H9 (cell line): ENCODE measurements around the gene IGSF5. TPM values are rescaled to one million over a fixed set of nuclear protein-coding genes. Genes with fewer than 3 reads are reported as not detected.

Experiments used
- DNase-seq: peaks from one replicate; pipeline ENCODE4 v3.0.0-alpha.2; 2017
- H2AFZ ChIP-seq: one replicate; pipeline ENCODE4 v1.6.1; 2013; ENCODE audit warnings: mild to moderate bottlenecking, low read length, control low read depth, moderate library complexity
- H2AK5ac ChIP-seq: 2 replicates; pipeline ENCODE4 v1.6.1; 2013; ENCODE audit warnings: low read length, control low read depth, mixed read lengths; ENCODE audit not compliant: insufficient read length
- H2BK120ac ChIP-seq: one replicate; pipeline ENCODE4 v1.6.1; 2013; ENCODE audit warnings: low read depth, mild to moderate bottlenecking, low read length, control low read depth, inconsistent platforms; ENCODE audit not compliant: poor library complexity, severe bottlenecking
- H2BK12ac ChIP-seq: 2 replicates; pipeline ENCODE4 v1.6.1; 2013; ENCODE audit warnings: low read length, control low read depth, mixed read lengths, low read depth; ENCODE audit not compliant: insufficient read length
- H2BK15ac ChIP-seq: 2 replicates; pipeline ENCODE4 v1.6.1; 2013; ENCODE audit warnings: low read depth, low read length, control low read depth
- H2BK20ac ChIP-seq: one replicate; pipeline ENCODE4 v1.6.1; 2013; ENCODE audit warnings: low read depth, mild to moderate bottlenecking, low read length, control low read depth, inconsistent platforms; ENCODE audit not compliant: poor library complexity, severe bottlenecking
- H2BK5ac ChIP-seq: 2 replicates; pipeline ENCODE4 v1.6.1; 2013; ENCODE audit warnings: low read length, control low read depth, mixed read lengths; ENCODE audit not compliant: insufficient read length
- H3K14ac ChIP-seq: 2 replicates; pipeline ENCODE4 v1.6.1; 2013; ENCODE audit warnings: low read length, control low read depth; ENCODE audit not compliant: insufficient read depth
- H3K18ac ChIP-seq: 2 replicates; pipeline ENCODE4 v1.6.1; 2013; ENCODE audit warnings: low read depth, mild to moderate bottlenecking, mixed read lengths, low read length, control low read depth; ENCODE audit not compliant: insufficient read length
- H3K23ac ChIP-seq: 2 replicates; pipeline ENCODE4 v1.6.1; 2013; ENCODE audit warnings: low read length, control low read depth, mixed read lengths, low read depth; ENCODE audit not compliant: insufficient read length
- H3K23me2 ChIP-seq: 2 replicates; pipeline ENCODE4 v1.6.1; 2013; ENCODE audit warnings: low read depth, mild to moderate bottlenecking, mixed read lengths, low read length, control low read depth; ENCODE audit not compliant: insufficient read length, poor library complexity, severe bottlenecking
- H3K27ac ChIP-seq: 2 replicates; pipeline ENCODE4 v1.5.1; 2013; ENCODE audit warnings: low read length, control low read depth, mixed read lengths, low read depth; ENCODE audit not compliant: insufficient read length
- H3K27me3 ChIP-seq: 2 replicates; pipeline ENCODE4 v1.6.1; 2013; ENCODE audit warnings: low read length, control low read depth, inconsistent platforms; ENCODE audit not compliant: insufficient read depth
- H3K4ac ChIP-seq: 2 replicates; pipeline ENCODE4 v1.6.1; 2013; ENCODE audit warnings: low read depth, mild to moderate bottlenecking, control low read depth, inconsistent platforms, low read length, moderate library complexity
- H3K4me1 ChIP-seq: 2 replicates; pipeline ENCODE4 v1.6.1; 2013; ENCODE audit warnings: low read length, control low read depth, inconsistent platforms; ENCODE audit not compliant: insufficient read depth
- H3K4me2 ChIP-seq: 2 replicates; pipeline ENCODE4 v1.6.1; 2013; ENCODE audit warnings: low read length, control low read depth, mixed read lengths; ENCODE audit not compliant: insufficient read length, insufficient read depth
- H3K56ac ChIP-seq: 2 replicates; pipeline ENCODE4 v1.6.1; 2013; ENCODE audit warnings: low read depth, mild to moderate bottlenecking, mixed read lengths, low read length, control low read depth; ENCODE audit not compliant: insufficient read length
- H3K79me1 ChIP-seq: 2 replicates; pipeline ENCODE4 v1.6.1; 2013; ENCODE audit warnings: low read depth, mild to moderate bottlenecking, moderate library complexity, low read length, control low read depth, inconsistent platforms; ENCODE audit not compliant: insufficient read depth, poor library complexity, severe bottlenecking
- H3K79me2 ChIP-seq: 2 replicates; pipeline ENCODE4 v1.6.1; 2013; ENCODE audit warnings: low read length, control low read depth, inconsistent platforms; ENCODE audit not compliant: insufficient read depth
- H3K9ac ChIP-seq: 2 replicates; pipeline ENCODE4 v1.6.1; 2013; ENCODE audit warnings: low read length, control low read depth, mixed read lengths; ENCODE audit not compliant: insufficient read length; ENCODE audit errors: extremely low read depth
- H3K9me3 ChIP-seq: one replicate; pipeline ENCODE4 v1.6.1; 2013; ENCODE audit warnings: low read depth, low read length, inconsistent platforms; ENCODE audit not compliant: control insufficient read depth
- H3T11ph ChIP-seq: one replicate; pipeline ENCODE4 v1.6.1; 2013; ENCODE audit warnings: mild to moderate bottlenecking, low read length, control low read depth, inconsistent platforms
- H4K20me1 ChIP-seq: one replicate; pipeline ENCODE4 v1.6.1; 2013; ENCODE audit not compliant: control insufficient read depth, insufficient read length, insufficient read depth
- H4K5ac ChIP-seq: 2 replicates; pipeline ENCODE4 v1.6.1; 2013; ENCODE audit warnings: low read depth, mild to moderate bottlenecking, mixed read lengths, low read length, control low read depth; ENCODE audit not compliant: insufficient read length
- H4K8ac ChIP-seq: replicated peaks from 2 replicates; pipeline ENCODE4 v1.6.1; 2013; ENCODE audit warnings: low read length, control low read depth, mixed read lengths, low read depth; ENCODE audit not compliant: insufficient read length
- H4K91ac ChIP-seq: 2 replicates; pipeline ENCODE4 v1.6.1; 2013; ENCODE audit warnings: low read depth, mild to moderate bottlenecking, moderate library complexity, mixed read lengths, low read length, control low read depth; ENCODE audit not compliant: insufficient read length
- H3K27ac Mint-ChIP-seq, 3 experiments: 2 replicates in 2 of 3; 3 replicates in 1 of 3; pipeline ENCODE4 v1.8.0; 2020 to 2021; ENCODE audit warnings: mixed read lengths in 3 of 3, mild to moderate bottlenecking in 1 of 3, moderate library complexity in 1 of 3
- H3K27me3 Mint-ChIP-seq: 2 replicates; pipeline ENCODE4 v1.8.0; 2021; ENCODE audit warnings: low read depth, mild to moderate bottlenecking, moderate library complexity, mixed read lengths
- H3K36me3 Mint-ChIP-seq, 3 experiments: 2 replicates in 2 of 3; 3 replicates in 1 of 3; pipeline ENCODE4 v1.8.0; 2020 to 2021; ENCODE audit warnings: low read depth in 3 of 3, mixed read lengths in 3 of 3; ENCODE audit not compliant: insufficient read depth in 1 of 3
- H3K4me1 Mint-ChIP-seq, 2 experiments: 2 replicates each; pipeline ENCODE4 v1.8.0; 2020; ENCODE audit warnings: mixed read lengths in 2 of 2
- H3K4me3 Mint-ChIP-seq, 2 experiments: 2 replicates in 1 of 2; 3 replicates in 1 of 2; pipeline ENCODE4 v1.8.0; 2020 to 2021; ENCODE audit warnings: mild to moderate bottlenecking in 2 of 2, mixed read lengths in 2 of 2, moderate library complexity in 1 of 2
- H3K9me3 Mint-ChIP-seq, 2 experiments: 2 replicates in 1 of 2; 3 replicates in 1 of 2; pipeline ENCODE4 v1.8.0; 2020; ENCODE audit warnings: mild to moderate bottlenecking in 2 of 2, mixed read lengths in 2 of 2, moderate library complexity in 1 of 2
- CTCF ChIP-seq: fragments of 200-600 bp; sonication (generic); conservative IDR thresholded peaks from 3 replicates; pipeline ENCODE4 v1.8.0; 2021; ENCODE audit warnings: antibody characterized with exemption, mild to moderate bottlenecking
- WGBS: extraction: QIAGEN DNeasy Blood & Tissue Kit; methylation state at CpG from one replicate; pipeline ENCODE4 v1.1.7; 2013; ENCODE audit warnings: missing lambda C conversion rate, low lambda C conversion rate, mixed read lengths; ENCODE audit not compliant: insufficient read length; ENCODE audit errors: extremely low coverage; 5-methylcytosine and 5-hydroxymethylcytosine counted together
- total RNA-seq: library from RNA; stranded (reverse); gene quantifications from 2 replicates; pipeline ENCODE4 v1.2.1, GENCODE V29; 2021

IGSF5 gene
- total RNA-seq, 1 experiment from 2014 or later = 2.1 TPM

DNA sequence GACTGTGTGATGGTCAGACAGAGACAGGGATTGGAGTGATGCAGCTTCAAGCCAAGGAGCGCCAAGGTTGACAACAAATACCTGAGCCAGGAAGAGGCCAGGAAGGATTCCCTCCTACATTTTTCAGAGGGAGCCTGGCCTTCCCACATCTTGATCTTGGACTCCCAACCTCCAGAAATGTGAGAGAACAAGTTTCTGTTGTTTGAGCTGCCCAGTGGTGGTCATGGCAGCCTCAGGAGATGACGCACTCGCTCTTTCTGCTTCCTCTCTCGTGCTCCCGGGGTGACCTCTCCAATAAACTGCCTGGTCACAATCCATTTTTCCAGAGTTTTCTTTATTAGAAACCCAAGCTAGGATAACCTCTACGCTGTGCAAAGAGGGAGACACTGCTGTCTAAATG, 16.6 kb upstream of the IGSF5 start:
- Histone ChIP-seq H3K9me3 (peaks cover 6% of the 10 kb centered on the region), H3K56ac (no peak overlapping the region), H3K23ac (no peak overlapping the region), H3K18ac (no peak overlapping the region), H2BK15ac (no peak overlapping the region), H3T11ph (no peak overlapping the region), H2BK120ac (no peak overlapping the region), H3K79me2 (no peaks in the 10 kb centered on the region), H3K23me2 (no peaks in the 10 kb centered on the region), H2AK5ac (no peak overlapping the region), H2AFZ (no peak overlapping the region), H4K5ac (no peak overlapping the region), H3K79me1 (no peaks in the 10 kb centered on the region), H3K4me1 (no peaks in the 10 kb centered on the region), H3K27ac (no peak overlapping the region), H4K91ac (no peak overlapping the region), H3K9ac (no peak overlapping the region), H2BK20ac (no peak overlapping the region), H3K4ac (no peak overlapping the region), H2BK5ac (no peak overlapping the region), H3K4me2 (no peak overlapping the region), H4K20me1 (no peaks in the 10 kb centered on the region), H3K14ac (no peak overlapping the region), H4K8ac (no peak overlapping the region), H3K27me3 (no peaks in the 10 kb centered on the region), H2BK12ac (no peak overlapping the region)
- no peak overlapping the region for H3K4me3 Mint-ChIP-seq
- no CpG with 5 or more reads among the region's 6 CpGs for WGBS
- H3K27ac Mint-ChIP-seq = no peak overlapping the region
- peaks cover 12 to 22% (median 17%) of the 10 kb centered on the region in 3 experiments for H3K36me3 Mint-ChIP-seq
- no peaks in the 10 kb centered on the region for H3K27me3 Mint-ChIP-seq
- peaks cover 9% of the 10 kb centered on the region in 2 experiments for H3K9me3 Mint-ChIP-seq
- no peak for DNase-seq
- H3K4me1 Mint-ChIP-seq = peaks cover 12 to 13% of the 10 kb centered on the region in 2 experiments
- no peak for TF ChIP-seq CTCF
